RKO (cell line): ENCODE data around the gene NUMA1.
A peak's percentile ranks its signal among the peaks of the same experiment; 100 is the strongest.

Experiments
- DNase-seq: peaks from one replicate; pipeline ENCODE4 v3.0.0-alpha.2; 2016; ENCODE audit warnings: low spot score

The NUMA1 gene

GRCh38 chr11:72001834-72002591, 78.3 kb downstream of the NUMA1 start:
- no peak for DNase-seq

DNA sequence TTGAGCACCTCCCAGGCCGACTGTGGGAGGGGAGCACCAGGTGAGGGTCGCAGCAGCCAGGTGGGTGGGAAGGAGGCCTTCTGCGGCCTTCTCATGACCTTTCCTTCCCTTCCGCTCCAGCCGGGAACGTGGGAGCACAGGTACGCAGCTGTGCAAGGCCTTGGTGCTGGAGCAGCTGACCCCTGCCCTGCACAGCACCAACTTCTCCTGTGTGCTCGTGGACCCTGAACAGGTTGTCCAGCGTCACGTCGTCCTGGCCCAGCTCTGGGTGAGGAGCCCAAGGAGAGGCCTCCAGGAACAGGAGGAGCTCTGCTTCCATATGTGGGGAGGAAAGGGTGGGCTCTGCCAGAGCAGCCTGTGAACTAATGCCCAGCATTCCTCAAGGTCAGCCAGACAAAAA, 79.1 kb downstream of the NUMA1 start:
- DNase-seq: no peak

DNA sequence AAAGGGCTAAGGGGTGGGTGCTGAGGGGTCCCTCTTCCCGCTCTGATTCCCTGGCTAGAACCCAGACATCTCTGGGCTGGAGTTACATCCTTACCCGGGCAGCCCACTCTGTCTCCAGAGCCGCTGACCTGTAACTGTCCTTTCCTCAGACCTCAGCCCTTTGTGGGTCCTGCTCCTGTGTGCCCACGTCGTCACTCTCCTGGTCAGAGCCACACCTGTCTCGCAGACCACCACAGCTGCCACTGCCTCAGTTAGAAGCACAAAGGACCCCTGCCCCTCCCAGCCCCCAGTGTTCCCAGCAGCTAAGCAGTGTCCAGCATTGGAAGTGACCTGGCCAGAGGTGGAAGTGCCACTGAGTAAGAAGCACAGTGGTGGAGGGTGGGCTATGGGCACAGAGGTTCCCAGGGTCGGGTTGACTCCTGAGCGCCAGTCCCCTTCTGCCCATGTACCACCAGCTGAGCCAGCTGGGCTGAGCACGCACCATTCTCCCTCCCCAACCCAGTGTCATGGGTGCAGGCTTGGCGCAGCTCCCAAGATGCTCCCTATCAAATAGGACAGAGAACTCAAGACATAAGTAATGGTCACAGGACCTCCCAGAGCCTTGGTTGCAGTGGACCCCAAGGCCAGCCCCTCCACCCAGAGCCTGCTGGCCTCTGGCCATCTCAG, 80.0 kb downstream of the NUMA1 start:
- no peak for DNase-seq

GRCh38 chr11:71999798-72000197, 80.5 kb downstream of the NUMA1 start:
- no peak for DNase-seq

GRCh38 chr11:71999362-71999761, 81.0 kb downstream of the NUMA1 start:
- DNase-seq: no peak

DNA sequence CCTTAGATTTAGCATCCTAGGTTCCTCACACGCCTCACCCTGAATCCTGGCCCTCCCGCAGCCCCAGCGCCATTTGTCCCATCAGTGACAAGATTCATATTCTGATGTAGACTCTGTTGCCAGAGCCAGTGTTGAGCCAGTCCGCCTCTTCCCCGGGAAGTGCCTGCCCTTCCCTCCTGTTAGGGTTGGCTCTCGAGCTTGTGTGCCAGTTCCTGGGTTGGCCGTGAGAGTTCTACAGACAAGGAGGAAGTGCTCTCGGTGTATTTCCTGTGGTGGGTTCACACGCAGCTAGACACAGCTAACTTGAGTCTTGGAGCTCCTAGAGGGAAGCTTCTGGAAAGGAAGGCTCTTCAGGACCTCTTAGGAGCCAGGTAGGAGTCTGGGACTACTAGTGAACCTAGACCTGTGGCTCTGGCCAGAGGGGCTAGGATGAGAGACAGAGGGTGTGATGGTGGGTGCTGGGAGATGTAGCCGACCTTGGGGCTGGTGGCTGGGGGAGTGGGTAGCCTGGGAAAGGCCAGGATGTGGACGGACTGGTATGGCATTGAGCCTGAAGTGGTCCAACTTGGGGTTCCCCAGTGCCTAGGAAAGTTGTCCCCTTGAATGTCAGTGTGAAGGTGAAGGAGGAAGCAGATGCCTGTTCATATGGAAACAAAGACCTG, 81.6 kb downstream of the NUMA1 start, which contains the start of gene IL18BP:
TSS of gene IL18BP (plus strand) at position 261 of the 662 bp plus-strand sequence. CDS start 1,076 bp downstream, outside the sequence.
- DNase-seq: no peak

- no peak for DNase-seq
Measured at GRCh38 chr11:71998061-71998460, 82.3 kb downstream of the NUMA1 start.

DNA sequence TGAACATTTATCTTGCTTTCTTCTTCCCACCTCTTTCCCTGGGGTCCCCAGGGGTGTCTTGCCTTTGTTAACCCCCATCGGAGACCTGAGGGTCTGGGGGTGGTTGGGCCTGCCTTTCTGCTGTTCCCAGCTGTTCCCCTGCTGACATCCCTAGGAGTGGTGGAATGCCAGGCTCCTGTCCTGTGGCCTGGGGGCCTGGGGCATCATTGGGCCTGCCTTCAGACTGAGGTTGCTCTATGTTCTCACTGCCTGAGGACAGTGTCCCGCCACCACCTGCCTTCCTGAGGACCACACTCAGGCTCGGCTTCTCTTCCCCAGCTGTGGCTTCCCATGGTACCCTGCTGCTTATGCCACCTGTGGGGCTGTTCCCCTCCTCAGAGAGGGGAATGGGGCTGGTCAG, 82.7 kb downstream of the NUMA1 start:
- DNase-seq: no peak

GRCh38 chr11:71996946-71997345, 83.4 kb downstream of the NUMA1 start:
- no peak for DNase-seq

- no peak for DNase-seq
Measured at GRCh38 chr11:71996517-71996916, 83.8 kb downstream of the NUMA1 start.

- DNase-seq: no peak
Measured at GRCh38 chr11:71995726-71996291, 84.5 kb downstream of the NUMA1 start.

GRCh38 chr11:71994786-71995185, 85.6 kb downstream of the NUMA1 start:
- DNase-seq: no peak

DNA sequence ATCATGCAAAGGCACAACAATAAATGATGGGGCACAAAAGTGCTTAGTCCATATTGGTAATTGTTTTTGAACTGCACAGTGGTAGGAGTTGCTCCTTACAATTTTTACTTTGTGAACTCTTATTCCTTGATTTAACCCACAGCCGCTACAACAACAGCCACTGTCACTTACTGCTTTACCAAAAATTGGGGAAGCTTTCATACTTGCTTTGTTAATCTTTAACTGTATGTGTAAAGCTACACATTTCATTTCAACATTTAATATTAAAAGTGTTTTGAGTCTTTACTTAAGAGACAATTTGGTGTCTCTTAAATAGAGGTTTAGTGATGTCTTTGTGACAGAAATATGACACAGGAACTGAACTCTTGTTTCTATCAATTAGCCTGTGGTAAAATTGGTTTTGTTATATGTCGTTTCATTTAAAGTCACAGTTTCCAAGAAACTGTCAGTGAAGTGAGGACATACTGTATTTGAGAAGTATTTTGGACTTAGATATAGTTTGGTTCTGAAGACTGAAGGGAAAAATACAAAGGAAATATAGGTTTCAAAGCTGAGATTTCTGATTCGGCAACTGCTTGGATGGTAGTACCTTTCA, 88.1 kb downstream of the NUMA1 start:
- DNase-seq: no peak

DNA sequence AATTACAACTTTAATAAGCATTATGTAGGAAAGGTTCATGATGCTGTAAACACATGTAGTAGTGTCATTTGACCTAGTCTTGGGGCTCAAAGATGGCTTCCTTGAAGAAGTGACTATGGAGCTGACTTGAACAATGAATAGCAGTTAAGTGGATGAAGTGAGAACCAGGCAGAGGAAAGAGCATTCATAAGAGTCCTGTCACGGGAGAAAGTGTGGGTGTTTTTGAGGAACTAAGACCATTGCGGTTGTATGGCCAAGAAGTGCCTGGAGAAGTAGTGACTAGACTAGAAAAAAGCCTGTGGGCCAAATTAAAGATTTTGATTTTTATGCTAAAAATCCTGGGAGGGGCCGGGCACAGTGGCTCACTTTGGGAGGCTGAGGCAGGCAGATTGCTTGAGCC, 88.8 kb downstream of the NUMA1 start:
- no peak for DNase-seq

- DNase-seq: no peak
Measured at GRCh38 chr11:71990701-71991100, 89.6 kb downstream of the NUMA1 start.

DNA sequence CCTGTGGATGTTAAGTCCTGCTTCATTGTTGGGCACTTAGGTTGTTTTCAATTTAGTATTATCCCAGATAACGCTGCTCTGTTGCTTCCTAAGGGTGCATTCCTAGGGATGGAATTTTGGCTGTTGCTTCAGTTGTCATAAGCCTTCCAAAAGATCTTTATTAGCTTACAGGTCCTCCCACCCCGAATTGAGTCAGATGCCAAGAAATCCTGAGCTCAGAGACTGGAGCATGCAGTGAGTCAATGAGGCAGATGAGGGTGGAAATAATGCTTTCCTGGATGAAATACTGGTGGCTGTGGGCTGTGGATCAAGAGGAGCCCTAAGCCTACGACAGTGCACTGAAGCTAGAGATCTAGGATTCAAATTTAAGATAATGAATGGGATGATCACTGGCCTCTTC, 92.3 kb downstream of the NUMA1 start:
- DNase-seq: no peak

DNA sequence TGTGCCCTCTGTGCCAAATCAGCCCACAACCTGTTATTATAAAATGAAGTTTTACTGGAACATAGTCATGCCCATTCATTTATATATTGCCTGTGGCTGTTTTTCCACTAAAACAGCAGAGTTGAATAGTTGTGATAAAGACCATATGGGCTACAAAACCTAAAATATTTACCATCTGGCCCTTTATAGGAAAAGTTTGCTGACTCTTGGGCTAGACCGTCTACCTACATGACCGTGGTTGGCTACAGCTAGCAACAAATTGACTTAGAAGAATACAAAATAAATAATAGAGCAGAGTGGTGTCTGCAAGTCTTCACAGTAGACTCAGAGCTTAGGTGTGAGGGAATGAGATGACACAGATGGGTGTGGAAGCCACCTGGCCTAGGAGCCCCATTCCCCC, 92.8 kb downstream of the NUMA1 start:
- no peak for DNase-seq

- no peak for DNase-seq
Measured at GRCh38 chr11:71986131-71986530, 94.2 kb downstream of the NUMA1 start.

DNA sequence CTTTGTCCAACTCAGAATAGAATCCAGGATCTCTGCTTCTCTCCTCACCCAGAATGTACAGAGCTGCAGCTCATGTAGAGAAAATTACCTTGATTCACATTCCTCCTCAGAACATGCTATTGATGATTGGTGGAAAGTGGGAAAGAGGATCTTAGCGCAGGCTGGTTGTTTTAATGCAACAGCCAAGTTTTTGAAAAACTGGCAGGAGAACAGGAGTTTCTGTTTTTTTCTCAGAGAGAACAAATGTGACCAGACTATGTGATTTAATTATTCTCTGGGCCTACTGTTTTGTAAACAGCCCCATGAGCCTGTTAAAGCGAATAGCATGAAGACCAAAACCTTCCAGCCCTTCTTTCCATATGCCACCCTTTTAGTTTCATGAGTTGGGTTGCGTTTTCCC, 100.7 kb downstream of the NUMA1 start:
- DNase-seq: no peak

GRCh38 chr11:71979094-71979493, 101.2 kb downstream of the NUMA1 start:
- DNase-seq: no peak

GRCh38 chr11:71977743-71978418, 102.5 kb downstream of the NUMA1 start:
- peak; percentile 59 for DNase-seq

DNA sequence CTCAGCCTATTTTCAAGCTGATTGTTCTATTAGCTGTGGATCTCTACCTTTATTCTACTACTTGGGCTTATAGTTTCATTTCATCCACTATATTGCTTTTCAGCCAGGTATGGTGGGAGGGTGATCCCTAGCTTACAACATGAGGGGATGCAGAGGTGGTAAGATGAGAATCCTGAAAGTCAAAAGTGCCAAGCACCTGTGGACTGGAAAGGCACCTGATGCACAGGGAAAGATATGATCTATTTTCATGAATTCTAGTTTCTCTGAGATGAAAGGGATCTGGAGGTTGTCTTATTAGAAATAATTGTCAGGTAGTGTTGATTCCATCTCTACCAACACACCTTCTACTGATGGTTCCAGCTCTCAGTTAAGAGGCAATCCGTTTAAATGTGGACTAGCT, 103.3 kb downstream of the NUMA1 start:
- DNase-seq: no peak
